ENCODE data around the gene IRAK2. TPM values are rescaled to one million over a fixed set of nuclear protein-coding genes. Genes with fewer than 3 reads are reported as not detected.

Gene IRAK2
- total and polyA plus RNA-seq, 12 donors, result 0.73 to 3.6 (median 1.3) TPM

DNA sequence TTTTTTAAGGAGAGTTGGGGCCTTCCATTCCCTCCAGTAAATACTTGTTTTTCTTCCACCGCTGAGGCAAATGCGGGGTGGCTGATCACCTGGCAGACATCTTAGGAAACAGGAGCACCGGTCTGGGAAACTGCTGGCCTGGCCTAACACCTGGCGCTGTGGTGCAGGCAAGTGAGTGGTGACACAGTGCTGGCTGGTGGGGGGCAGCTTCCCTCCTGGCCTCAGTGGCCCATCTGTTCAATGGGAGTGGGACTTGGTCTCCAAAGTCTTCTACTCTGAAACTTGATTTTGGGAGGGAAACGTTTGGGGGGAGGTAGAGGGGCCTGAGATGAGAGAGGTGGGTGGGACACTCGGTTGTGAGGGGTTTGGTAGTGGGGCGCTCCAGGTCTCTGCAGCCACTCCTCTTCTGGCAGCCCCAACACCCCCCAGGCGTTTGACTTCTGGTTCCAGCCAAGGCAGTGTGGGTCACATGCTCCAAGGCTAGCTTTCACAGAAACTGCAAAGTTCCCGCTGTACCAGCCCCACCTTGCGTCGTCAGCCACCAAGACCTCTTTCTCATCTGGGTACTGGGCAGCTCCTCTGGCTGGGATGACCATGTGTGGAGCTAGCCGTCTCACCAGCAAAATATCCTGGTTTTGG lies 123.3 kb downstream of the IRAK2 start:
- intact Hi-C loops (cut with DNase I), result no loop called here
- Histone ChIP-seq H3K9me3 (no peaks in the 10 kb centered on the region), H3K4me1 (peaks cover 0 to 23% (median 8%) of the 10 kb centered on the region in 9 donors), H3K27me3 (no peaks in the 10 kb centered on the region), H3K36me3 (peaks cover 0 to 77% (median 0%) of the 10 kb centered on the region in 9 donors), H3K4me3 (no peak overlapping the region), H3K27ac (no peak overlapping the region)
- 91 to 96% methylated on average over 12 of the region's 12 CpGs for WGBS, 2 donors
- no peak for ATAC-seq
- TF ChIP-seq, protein P1, sequence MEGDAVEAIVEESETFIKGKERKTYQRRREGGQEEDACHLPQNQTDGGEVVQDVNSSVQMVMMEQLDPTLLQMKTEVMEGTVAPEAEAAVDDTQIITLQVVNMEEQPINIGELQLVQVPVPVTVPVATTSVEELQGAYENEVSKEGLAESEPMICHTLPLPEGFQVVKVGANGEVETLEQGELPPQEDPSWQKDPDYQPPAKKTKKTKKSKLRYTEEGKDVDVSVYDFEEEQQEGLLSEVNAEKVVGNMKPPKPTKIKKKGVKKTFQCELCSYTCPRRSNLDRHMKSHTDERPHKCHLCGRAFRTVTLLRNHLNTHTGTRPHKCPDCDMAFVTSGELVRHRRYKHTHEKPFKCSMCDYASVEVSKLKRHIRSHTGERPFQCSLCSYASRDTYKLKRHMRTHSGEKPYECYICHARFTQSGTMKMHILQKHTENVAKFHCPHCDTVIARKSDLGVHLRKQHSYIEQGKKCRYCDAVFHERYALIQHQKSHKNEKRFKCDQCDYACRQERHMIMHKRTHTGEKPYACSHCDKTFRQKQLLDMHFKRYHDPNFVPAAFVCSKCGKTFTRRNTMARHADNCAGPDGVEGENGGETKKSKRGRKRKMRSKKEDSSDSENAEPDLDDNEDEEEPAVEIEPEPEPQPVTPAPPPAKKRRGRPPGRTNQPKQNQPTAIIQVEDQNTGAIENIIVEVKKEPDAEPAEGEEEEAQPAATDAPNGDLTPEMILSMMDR (IDR thresholded peaks at IDR 0.05), result no peak
- no peak for DNase-seq

GRCh38 chr3:10288575-10288960 lies 123.8 kb downstream of the IRAK2 start:
- TF ChIP-seq, protein P1 (IDR thresholded peaks at IDR 0.05), result no peak
- intact Hi-C loops (cut with DNase I), result no loop called here
- Histone ChIP-seq H3K9me3 (no peaks in the 10 kb centered on the region), H3K36me3 (peaks cover 0 to 71% (median 0%) of the 10 kb centered on the region in 9 donors), H3K4me1 (peaks cover 0 to 24% (median 8%) of the 10 kb centered on the region in 9 donors), H3K27me3 (no peaks in the 10 kb centered on the region), H3K27ac (no peak overlapping the region), H3K4me3 (no peak overlapping the region)
- no peak for DNase-seq
- WGBS, 2 donors, result 86 to 95% methylated on average over 11 of the region's 11 CpGs
- no peak for ATAC-seq

- Histone ChIP-seq H3K4me3 (no peak overlapping the region), H3K27me3 (no peaks in the 10 kb centered on the region), H3K9me3 (no peaks in the 10 kb centered on the region), H3K4me1 (peaks cover 0 to 29% (median 5%) of the 10 kb centered on the region in 9 donors), H3K36me3 (peaks cover 0 to 67% (median 0%) of the 10 kb centered on the region in 9 donors), H3K27ac (no peak overlapping the region)
- TF ChIP-seq, protein P1 (IDR thresholded peaks at IDR 0.05), result no peak
- 88 to 95% methylated on average over 9 of the region's 9 CpGs for WGBS, 2 donors
- intact Hi-C loops (cut with DNase I), result no loop called here
- ATAC-seq (no peak), DNase-seq (no peak)
Measured at GRCh38 chr3:10289077-10289476, 124.4 kb downstream of the IRAK2 start.

- 88 to 90% methylated on average over 9 of the region's 9 CpGs for WGBS, 2 donors
- ATAC-seq (peak in 1 of 8 donors; percentile 18), DNase-seq (no peak)
- H3K4me1 ChIP-seq, result peaks cover 0 to 27% (median 5%) of the 10 kb centered on the region in 9 donors
- H3K27me3 ChIP-seq, result no peaks in the 10 kb centered on the region
- TF ChIP-seq, protein P1 (IDR thresholded peaks at IDR 0.05), result no peak
- H3K4me3 ChIP-seq, result no peak overlapping the region
- intact Hi-C loops (cut with DNase I), result no loop called here
- H3K9me3 ChIP-seq, result no peaks in the 10 kb centered on the region
- H3K27ac ChIP-seq, result no peak overlapping the region
- H3K36me3 ChIP-seq, result peaks cover 0 to 65% (median 3%) of the 10 kb centered on the region in 9 donors
Measured at GRCh38 chr3:10289787-10290355, 125.2 kb downstream of the IRAK2 start.

Data from heart right ventricle (tissue), 16 donors.